Keratinocyte (primary cell): Measurements from ENCODE around the gene CYP1A2.

Experiments
- EZH2 ChIP-seq: IDR thresholded peaks from one replicate; pipeline ENCODE4 v1.6.1; 2012; ENCODE audit warnings: inconsistent platforms, mild to moderate bottlenecking, low read length, moderate library complexity
- TF ChIP-seq, protein P1 (sequence below), 3 experiments: IDR thresholded peaks in 1 of 3; conservative IDR thresholded peaks in 1 of 3; optimal IDR thresholded peaks in 1 of 3; 2 replicates in 2 of 3; 3 replicates in 1 of 3; pipeline versions ENCODE3 to v1.5.1; 2011; ENCODE audit warnings: low read length in 3 of 3, mild to moderate bottlenecking in 3 of 3, moderate library complexity in 2 of 3, control low read depth in 1 of 3, inconsistent platforms in 1 of 3; ENCODE audit not compliant: insufficient read depth in 2 of 3; ENCODE audit errors: extremely low read depth in 1 of 3

DNA sequence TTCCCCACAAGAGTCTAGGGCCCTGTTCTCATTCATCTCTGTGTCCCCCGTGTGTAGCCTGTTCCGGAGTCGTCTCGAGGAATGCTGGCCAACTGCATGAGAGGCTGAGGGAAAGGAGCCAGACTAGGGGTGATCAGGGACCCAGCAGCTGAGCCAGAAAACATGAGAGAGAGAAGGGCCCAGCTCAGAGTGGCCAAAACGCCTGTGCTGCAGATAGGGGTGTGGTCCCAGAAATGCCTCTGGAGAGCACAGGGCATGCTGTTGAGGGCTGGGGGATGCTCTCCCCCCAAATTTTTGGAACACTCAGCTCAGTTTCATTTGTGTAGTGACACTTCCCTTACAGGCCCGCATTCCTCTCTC is 14.1 kb downstream of the CYP1A2 start:
- TF ChIP-seq, protein P1, sequence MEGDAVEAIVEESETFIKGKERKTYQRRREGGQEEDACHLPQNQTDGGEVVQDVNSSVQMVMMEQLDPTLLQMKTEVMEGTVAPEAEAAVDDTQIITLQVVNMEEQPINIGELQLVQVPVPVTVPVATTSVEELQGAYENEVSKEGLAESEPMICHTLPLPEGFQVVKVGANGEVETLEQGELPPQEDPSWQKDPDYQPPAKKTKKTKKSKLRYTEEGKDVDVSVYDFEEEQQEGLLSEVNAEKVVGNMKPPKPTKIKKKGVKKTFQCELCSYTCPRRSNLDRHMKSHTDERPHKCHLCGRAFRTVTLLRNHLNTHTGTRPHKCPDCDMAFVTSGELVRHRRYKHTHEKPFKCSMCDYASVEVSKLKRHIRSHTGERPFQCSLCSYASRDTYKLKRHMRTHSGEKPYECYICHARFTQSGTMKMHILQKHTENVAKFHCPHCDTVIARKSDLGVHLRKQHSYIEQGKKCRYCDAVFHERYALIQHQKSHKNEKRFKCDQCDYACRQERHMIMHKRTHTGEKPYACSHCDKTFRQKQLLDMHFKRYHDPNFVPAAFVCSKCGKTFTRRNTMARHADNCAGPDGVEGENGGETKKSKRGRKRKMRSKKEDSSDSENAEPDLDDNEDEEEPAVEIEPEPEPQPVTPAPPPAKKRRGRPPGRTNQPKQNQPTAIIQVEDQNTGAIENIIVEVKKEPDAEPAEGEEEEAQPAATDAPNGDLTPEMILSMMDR (optimal IDR thresholded peaks at IDR 0.05 in 1 of 3, IDR thresholded peaks at IDR 0.05 in 1 of 3, conservative IDR thresholded peaks at IDR 0.05 in 1 of 3; ENCODE audit: extremely low read depth in 1 of 3, insufficient read depth in 2 of 3, low read length in 3 of 3) = no peak
- no peak for TF ChIP-seq EZH2
